HepG2 (cell line): ENCODE data around the gene MPC1. TPM values are rescaled to one million over a fixed set of nuclear protein-coding genes. Genes with fewer than 3 reads are reported as not detected.
A peak's percentile ranks its signal among the peaks of the same experiment; 100 is the strongest.

Experiments used
- CCDC6 ChIP-seq: sonication (generic); formaldehyde crosslinking; IDR thresholded peaks from 2 replicates; pipeline ENCODE4 v1.8.1; 2022; ENCODE audit warnings: mild to moderate bottlenecking, missing genetic modification reagents, moderate library complexity
- DMAP1 ChIP-seq: IDR thresholded peaks from 2 replicates; pipeline ENCODE4 v1.6.1; 2016
- ISL2 ChIP-seq: sonication (generic); formaldehyde crosslinking; IDR thresholded peaks from 2 replicates; pipeline ENCODE4 v1.5.0; 2020; ENCODE audit warnings: missing genetic modification reagents
- KLF16 ChIP-seq, 2 experiments: sonication (generic) in 1 of 2; formaldehyde crosslinking in 1 of 2; IDR thresholded peaks; 2 replicates each; pipeline versions ENCODE4 v1.6.1 to v1.8.0; 2016 to 2023; ENCODE audit warnings: missing genetic modification reagents in 2 of 2, missing compliant biosample characterization in 1 of 2
- MTA1 ChIP-seq: sonication (generic); formaldehyde crosslinking; IDR thresholded peaks from 2 replicates; pipeline ENCODE4 v1.4.0; 2020; ENCODE audit warnings: missing genetic modification reagents, mild to moderate bottlenecking, borderline replicate concordance
- NPAS2 ChIP-seq: sonication (generic); formaldehyde crosslinking; IDR thresholded peaks from 2 replicates; pipeline ENCODE4 v1.8.0; 2022; ENCODE audit warnings: mild to moderate bottlenecking, missing genetic modification reagents, borderline replicate concordance
- SRF ChIP-seq: IDR thresholded peaks from 2 replicates; pipeline ENCODE4 v1.6.1; 2011; ENCODE audit warnings: mild to moderate bottlenecking, low read depth, low read length, moderate library complexity
- SRY ChIP-seq: sonication (generic); formaldehyde crosslinking; IDR thresholded peaks from 2 replicates; pipeline ENCODE4 v1.8.0; 2022; ENCODE audit warnings: mild to moderate bottlenecking, missing genetic modification reagents
- TBL1XR1 ChIP-seq: fragments of 150-350 bp; IDR thresholded peaks from 2 replicates; pipeline ENCODE4 v1.6.1; 2014; ENCODE audit warnings: borderline replicate concordance, low read length; ENCODE audit not compliant: partially characterized antibody
- TBP ChIP-seq: sonication (generic); formaldehyde crosslinking; IDR thresholded peaks from 2 replicates; pipeline ENCODE4 v1.5.0; 2020; ENCODE audit warnings: missing genetic modification reagents
- ZFAT ChIP-seq: sonication (generic); formaldehyde crosslinking; conservative IDR thresholded peaks from 2 replicates; pipeline ENCODE4 v1.8.1; 2023; ENCODE audit warnings: missing genetic modification reagents, inconsistent platforms
- ZNF335 ChIP-seq: sonication (generic); formaldehyde crosslinking; IDR thresholded peaks from 2 replicates; pipeline ENCODE4 v1.4.0; 2020; ENCODE audit warnings: missing genetic modification reagents
- ZNF34 ChIP-seq: sonication (generic); formaldehyde crosslinking; IDR thresholded peaks from 2 replicates; pipeline ENCODE4 v1.4.0; 2020; ENCODE audit warnings: mild to moderate bottlenecking, missing genetic modification reagents, borderline replicate concordance
- ZNF556 ChIP-seq: sonication (generic); formaldehyde crosslinking; IDR thresholded peaks from 2 replicates; pipeline ENCODE4 v1.4.0; 2020; ENCODE audit warnings: mild to moderate bottlenecking, missing genetic modification reagents, borderline replicate concordance
- ZNF564 ChIP-seq: sonication (generic); formaldehyde crosslinking; IDR thresholded peaks from 2 replicates; pipeline ENCODE4 v1.8.1; 2023; ENCODE audit warnings: mild to moderate bottlenecking, missing genetic modification reagents
- ZNF567 ChIP-seq: sonication (generic); formaldehyde crosslinking; IDR thresholded peaks from 2 replicates; pipeline ENCODE4 v1.8.1; 2023; ENCODE audit warnings: mild to moderate bottlenecking, missing genetic modification reagents, borderline replicate concordance
- ZNF746 ChIP-seq: sonication (generic); formaldehyde crosslinking; IDR thresholded peaks from 2 replicates; pipeline ENCODE4 v1.8.0; 2022; ENCODE audit warnings: mild to moderate bottlenecking, missing genetic modification reagents
- ZSCAN29 ChIP-seq: sonication (generic); formaldehyde crosslinking; conservative IDR thresholded peaks from 2 replicates; pipeline ENCODE4 v1.4.0; 2020; ENCODE audit warnings: mild to moderate bottlenecking, missing genetic modification reagents
- polyA plus RNA-seq, 8 experiments: library from polyadenylated mRNA; depleted of rRNA in 3 of 8; stranded (reverse) in 7 of 8; unstranded in 1 of 8; fragments of >200 nt; fragmentation: Illumina TruSeq in 4 of 8; extraction: Trizol in 4 of 8; gene quantifications; 2 replicates each; pipeline versions ENCODE4 v1.2.1 to v1.2.3, GENCODE V29; 2011 to 2016; ENCODE audit warnings: low read depth in 4 of 8, missing spikeins in 1 of 8, mixed read lengths in 1 of 8; ENCODE audit not compliant: insufficient read depth in 1 of 8
- total RNA-seq, 5 experiments: library from RNA; depleted of rRNA; stranded (reverse); fragments of >200 nt; fragmentation: Illumina TruSeq; extraction: Trizol; gene quantifications; 2 replicates each; pipeline ENCODE4 v1.2.3, GENCODE V29; 2016; ENCODE audit warnings: low read depth in 1 of 5
- TF ChIP-seq, protein P1 (sequence below): sonication (generic); formaldehyde crosslinking; IDR thresholded peaks from one replicate; pipeline ENCODE4 v1.5.1; 2020; ENCODE audit warnings: mild to moderate bottlenecking, missing genetic modification reagents; ENCODE audit errors: not compliant biosample characterization
- TF ChIP-seq, protein P2 (sequence below): sonication (generic); formaldehyde crosslinking; IDR thresholded peaks from 2 replicates; pipeline ENCODE4 v1.4.0; 2020; ENCODE audit warnings: missing genetic modification reagents, mild to moderate bottlenecking, borderline replicate concordance
- TF ChIP-seq, protein P3 (sequence below): sonication (generic); formaldehyde crosslinking; IDR thresholded peaks from 2 replicates; pipeline ENCODE4 v1.5.0; 2020; ENCODE audit warnings: missing genetic modification reagents

The MPC1 gene
- total and polyA plus RNA-seq, 2 of the 13 experiments (the other 11 are each of a cell fraction or from before 2014, with no cell fraction given) = 189 to 214 TPM

DNA sequence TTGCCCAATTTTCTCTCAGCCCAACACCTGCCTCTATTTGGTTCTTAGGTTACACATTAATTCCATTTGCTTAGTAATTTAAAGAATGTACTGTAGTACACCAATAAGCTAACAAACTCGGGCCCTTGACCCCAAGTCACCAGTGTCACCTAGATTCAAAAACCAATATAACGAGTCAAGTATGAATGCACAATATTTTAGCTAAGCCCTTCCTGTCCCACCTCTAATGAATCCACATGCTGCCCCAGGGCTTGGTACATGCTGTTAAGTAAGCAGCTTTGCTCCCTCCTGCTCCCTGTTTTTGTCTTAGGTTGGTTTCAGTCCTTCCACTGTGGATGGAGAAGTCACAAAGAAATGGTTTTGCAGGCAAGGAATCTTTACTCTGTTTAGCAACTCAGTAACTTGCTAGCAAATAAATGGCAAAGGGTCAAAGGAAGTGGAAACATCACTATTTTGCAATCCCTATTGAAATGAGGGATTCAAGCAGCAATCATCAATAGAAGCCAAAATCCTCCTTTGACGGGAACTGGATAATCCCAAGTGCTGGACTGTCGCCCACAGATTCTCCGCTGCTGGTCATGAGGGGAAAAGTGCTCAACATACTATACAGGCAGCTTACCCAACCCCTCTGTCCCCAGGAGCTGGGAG is 5.0 kb upstream of the MPC1 start (continued):
- TF ChIP-seq, protein P1, sequence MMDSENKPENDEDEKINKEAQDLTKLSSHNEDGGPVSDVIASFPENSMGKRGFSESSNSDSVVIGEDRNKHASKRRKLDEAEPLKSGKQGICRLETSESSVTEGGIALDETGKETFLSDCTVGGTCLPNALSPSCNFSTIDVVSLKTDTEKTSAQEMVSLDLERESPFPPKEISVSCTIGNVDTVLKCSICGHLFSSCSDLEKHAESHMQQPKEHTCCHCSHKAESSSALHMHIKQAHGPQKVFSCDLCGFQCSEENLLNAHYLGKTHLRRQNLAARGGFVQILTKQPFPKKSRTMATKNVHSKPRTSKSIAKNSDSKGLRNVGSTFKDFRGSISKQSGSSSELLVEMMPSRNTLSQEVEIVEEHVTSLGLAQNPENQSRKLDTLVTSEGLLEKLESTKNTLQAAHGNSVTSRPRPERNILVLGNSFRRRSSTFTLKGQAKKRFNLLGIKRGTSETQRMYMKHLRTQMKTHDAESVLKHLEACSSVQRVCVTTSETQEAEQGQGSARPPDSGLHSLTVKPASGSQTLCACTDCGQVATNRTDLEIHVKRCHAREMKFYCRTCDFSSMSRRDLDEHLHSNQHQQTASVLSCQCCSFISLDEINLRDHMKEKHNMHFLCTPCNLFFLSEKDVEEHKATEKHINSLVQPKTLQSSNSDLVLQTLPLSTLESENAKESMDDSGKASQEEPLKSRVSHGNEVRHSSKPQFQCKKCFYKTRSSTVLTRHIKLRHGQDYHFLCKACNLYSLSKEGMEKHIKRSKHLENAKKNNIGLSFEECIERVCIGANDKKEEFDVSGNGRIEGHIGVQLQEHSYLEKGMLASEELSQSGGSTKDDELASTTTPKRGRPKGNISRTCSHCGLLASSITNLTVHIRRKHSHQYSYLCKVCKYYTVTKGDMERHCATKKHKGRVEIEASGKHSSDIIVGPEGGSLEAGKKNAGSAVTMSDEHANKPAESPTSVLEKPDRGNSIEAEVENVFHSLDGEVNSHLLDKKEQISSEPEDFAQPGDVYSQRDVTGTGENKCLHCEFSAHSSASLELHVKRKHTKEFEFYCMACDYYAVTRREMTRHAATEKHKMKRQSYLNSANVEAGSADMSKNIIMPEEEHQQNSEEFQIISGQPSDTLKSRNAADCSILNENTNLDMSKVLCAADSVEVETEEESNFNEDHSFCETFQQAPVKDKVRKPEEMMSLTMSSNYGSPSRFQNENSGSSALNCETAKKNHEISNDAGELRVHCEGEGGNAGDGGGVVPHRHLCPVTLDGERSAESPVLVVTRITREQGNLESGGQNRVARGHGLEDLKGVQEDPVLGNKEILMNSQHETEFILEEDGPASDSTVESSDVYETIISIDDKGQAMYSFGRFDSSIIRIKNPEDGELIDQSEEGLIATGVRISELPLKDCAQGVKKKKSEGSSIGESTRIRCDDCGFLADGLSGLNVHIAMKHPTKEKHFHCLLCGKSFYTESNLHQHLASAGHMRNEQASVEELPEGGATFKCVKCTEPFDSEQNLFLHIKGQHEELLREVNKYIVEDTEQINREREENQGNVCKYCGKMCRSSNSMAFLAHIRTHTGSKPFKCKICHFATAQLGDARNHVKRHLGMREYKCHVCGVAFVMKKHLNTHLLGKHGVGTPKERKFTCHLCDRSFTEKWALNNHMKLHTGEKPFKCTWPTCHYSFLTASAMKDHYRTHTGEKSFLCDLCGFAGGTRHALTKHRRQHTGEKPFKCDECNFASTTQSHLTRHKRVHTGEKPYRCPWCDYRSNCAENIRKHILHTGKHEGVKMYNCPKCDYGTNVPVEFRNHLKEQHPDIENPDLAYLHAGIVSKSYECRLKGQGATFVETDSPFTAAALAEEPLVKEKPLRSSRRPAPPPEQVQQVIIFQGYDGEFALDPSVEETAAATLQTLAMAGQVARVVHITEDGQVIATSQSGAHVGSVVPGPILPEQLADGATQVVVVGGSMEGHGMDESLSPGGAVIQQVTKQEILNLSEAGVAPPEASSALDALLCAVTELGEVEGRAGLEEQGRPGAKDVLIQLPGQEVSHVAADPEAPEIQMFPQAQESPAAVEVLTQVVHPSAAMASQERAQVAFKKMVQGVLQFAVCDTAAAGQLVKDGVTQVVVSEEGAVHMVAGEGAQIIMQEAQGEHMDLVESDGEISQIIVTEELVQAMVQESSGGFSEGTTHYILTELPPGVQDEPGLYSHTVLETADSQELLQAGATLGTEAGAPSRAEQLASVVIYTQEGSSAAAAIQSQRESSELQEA (CRISPR knock-in tag) = no peak
- TF ChIP-seq KLF16 (CRISPR knock-in tag; IDR thresholded peaks at IDR 0.05) (peak in 1 of 2 experiments; percentile 58; a peak in 1 of 4 replicates), TBL1XR1 (peak; percentile 16), TBP (CRISPR knock-in tag) (no peak), ZNF556 (peak; percentile 91; the same call in 1 of the 2 replicates), SRF (no peak), SRY (no peak), DMAP1 (CRISPR knock-in tag) (peak; percentile 47; the same call in 1 of the 2 replicates), ZNF335 (CRISPR knock-in tag) (no peak), ZNF567 (CRISPR knock-in tag) (no peak), ZFAT (CRISPR knock-in tag) (no peak), CCDC6 (peak; percentile 88), ZNF746 (CRISPR knock-in tag) (no peak; the same call in 1 of the 2 replicates), ZSCAN29 (CRISPR knock-in tag) (peak; percentile 50), ZNF564 (CRISPR knock-in tag) (peak; percentile 71), ISL2 (peak; percentile 98), NPAS2 (no peak), ZNF34 (CRISPR knock-in tag) (peak; percentile 41; the same call in 1 of the 2 replicates), MTA1 (no peak; the same call in 1 of the 2 replicates)
- TF ChIP-seq, protein P2, sequence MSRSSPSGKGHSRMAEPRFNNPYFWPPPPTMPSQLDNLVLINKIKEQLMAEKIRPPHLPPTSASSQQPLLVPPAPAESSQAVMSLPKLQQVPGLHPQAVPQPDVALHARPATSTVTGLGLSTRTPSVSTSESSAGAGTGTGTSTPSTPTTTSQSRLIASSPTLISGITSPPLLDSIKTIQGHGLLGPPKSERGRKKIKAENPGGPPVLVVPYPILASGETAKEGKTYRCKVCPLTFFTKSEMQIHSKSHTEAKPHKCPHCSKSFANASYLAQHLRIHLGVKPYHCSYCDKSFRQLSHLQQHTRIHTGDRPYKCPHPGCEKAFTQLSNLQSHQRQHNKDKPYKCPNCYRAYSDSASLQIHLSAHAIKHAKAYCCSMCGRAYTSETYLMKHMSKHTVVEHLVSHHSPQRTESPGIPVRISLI = 0 out of 2 replicates have a peak, but pooled peaks have one; percentile 15
- TF ChIP-seq, protein P3, sequence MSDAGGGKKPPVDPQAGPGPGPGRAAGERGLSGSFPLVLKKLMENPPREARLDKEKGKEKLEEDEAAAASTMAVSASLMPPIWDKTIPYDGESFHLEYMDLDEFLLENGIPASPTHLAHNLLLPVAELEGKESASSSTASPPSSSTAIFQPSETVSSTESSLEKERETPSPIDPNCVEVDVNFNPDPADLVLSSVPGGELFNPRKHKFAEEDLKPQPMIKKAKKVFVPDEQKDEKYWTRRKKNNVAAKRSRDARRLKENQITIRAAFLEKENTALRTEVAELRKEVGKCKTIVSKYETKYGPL (CRISPR knock-in tag) = peak; percentile 35; the same call in 1 of the 2 replicates
